ENCODE data around the gene CD79B.
A peak's percentile ranks its signal among the peaks of the same experiment; 100 is the strongest.

Gene CD79B

DNA sequence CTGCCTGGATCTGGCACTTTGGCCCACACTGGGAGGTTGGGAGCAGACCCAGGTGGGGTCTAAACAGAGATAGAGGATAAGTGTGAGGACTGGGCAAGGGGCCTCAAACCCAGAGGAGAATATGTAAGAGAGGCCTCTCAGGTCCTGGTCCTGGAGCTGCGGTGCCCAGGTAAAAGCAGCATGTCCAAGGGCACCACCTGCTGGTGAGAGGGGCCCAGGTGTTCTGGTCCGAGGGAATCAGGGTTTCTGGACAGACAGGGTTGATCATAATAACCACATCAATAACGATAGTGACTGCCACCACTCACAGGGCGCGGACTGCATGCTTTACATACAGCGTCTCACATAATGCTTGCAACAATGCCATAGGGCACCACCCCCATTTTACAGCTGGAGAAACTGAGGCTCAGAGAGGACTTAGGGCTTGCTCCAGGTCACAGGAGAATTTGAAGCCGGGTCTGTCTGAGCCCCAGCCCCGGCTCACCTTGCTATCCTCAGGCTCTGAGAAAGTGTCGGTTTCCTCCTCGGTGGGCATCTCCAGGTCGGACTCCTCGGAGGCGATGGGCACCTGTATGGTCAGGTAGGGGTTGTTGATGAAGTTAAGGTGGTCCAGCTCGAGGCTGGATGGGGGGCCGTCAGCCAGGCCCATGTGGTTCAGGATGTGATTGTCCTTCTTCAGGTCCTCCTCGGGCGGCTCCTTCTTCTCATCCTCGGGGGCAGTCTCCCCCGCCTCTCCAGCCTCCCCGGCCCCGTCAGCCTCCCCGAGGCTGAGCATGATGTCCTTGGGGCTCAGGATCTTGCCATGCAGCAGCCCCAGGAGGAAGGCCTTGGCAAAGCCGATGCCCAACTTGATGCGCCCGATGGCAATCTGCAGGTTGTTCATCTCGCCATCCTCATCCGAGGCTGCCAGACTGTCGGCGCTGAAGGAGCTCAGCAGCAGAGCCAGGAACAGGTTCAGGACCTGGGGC lies 19.1 kb upstream of the CD79B start:
- no peak for DNase-seq

GRCh38 chr17:63949576-63950250 lies 17.6 kb upstream of the CD79B start:
- DNase-seq, result no peak

- no peak for DNase-seq
Observed at GRCh38 chr17:63948521-63948920, 16.4 kb upstream of the CD79B start.

GRCh38 chr17:63947711-63948330 lies 15.7 kb upstream of the CD79B start:
- DNase-seq, result no peak

- DNase-seq, result peak; percentile 35
Observed at GRCh38 chr17:63946440-63947363, 14.6 kb upstream of the CD79B start.

- DNase-seq, result no peak
Observed at GRCh38 chr17:63945784-63946439, 13.8 kb upstream of the CD79B start.

GRCh38 chr17:63944736-63945499 lies 12.8 kb upstream of the CD79B start:
- DNase-seq, result no peak

- no peak for DNase-seq
Observed at GRCh38 chr17:63943745-63944144, 11.6 kb upstream of the CD79B start.

DNA sequence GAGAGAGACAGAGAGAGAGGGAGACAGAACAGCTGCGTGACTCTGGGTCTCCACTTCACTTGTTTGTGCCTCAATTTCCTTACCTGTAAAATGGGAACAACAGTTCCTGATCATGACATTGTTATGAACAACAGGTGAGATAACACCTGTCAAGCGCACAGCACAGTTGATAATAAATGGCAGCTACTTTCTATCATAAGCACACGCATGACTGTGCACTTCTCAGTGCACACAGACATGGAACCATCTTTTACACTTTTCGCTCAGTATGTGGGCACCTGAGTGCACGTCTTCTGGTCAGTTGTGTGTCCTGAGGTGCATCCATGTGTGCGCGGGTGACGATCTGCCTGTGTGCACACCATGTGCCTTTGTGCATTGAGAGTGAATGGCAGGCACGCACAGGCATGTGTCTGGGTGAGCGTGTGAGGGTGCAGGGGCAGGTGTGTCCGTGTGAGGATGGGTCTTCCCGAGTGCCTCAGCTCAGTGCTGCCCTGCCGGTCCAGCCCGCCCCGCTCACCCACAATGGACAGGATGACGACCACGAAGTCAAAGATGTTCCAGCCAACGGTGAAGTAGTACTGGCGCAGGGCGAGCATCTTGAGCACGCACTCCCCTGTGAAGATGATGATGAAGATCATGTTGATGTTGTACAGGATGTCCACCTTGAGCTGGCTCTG lies 10.3 kb upstream of the CD79B start:
- DNase-seq, result no peak

GRCh38 chr17:63941751-63942150 lies 9.6 kb upstream of the CD79B start:
- no peak for DNase-seq

- DNase-seq, result no peak
Observed at GRCh38 chr17:63941162-63941561, 9.0 kb upstream of the CD79B start.

GRCh38 chr17:63940584-63940983 lies 8.5 kb upstream of the CD79B start:
- DNase-seq, result no peak

- DNase-seq, result no peak
Observed at GRCh38 chr17:63939884-63940283, 7.8 kb upstream of the CD79B start.

DNA sequence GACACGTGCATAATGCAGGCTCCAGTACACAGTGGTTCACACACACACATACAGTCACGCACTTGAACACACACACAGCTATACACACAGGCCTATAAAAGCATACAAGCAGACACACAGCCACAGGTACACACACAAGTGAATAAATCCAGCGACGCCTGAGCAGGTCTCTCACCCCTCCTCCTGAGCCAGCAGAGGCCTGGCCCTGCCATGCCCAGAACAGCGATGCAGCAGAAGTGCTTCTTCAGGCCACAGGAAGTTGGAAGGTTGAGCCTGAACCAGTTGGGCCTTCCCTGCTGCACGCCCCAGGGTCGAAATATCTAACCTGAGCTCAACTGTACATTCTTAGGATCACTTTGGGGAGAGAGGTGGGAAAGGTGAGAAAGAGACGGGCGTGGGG lies 7.3 kb upstream of the CD79B start:
- DNase-seq, result no peak

DNA sequence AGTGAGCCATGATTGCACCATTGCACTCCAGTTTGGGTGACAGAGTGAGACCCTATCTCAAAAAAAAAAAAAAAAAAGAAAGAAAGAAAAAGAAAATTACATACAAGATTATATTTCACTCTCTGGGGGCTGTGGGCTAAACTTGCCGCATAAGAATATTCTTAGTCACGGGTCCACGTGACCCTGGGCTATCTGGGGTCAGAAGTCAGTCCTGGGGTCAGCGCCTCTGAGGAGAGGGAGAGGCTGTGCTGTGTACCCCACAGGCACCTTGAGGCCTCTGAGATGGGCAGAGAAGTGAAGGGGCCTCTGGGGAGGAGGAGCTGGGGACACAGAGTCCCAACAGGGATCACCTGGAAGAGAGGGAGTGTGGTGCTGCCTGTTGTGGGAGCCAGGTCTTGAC lies 5.8 kb upstream of the CD79B start:
- DNase-seq, result no peak

DNA sequence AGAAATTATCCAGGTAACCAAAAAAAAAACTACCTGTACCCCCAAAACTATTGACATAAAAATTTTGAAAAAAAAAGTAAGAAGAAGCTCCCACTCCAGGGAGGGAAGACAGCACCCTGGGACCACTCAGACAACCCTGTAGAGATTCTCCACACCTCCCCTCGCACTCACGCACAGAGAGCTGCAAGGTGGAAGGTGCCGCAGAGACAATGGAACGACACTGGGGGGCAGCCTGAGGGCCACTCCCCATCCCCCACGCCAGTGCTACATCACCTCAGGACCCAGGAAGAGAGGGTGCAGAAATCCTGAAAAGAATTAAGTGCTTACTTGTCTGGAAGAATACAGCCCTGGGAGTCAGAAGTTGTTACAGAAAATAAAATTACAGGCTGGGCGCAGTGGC lies 5.2 kb upstream of the CD79B start:
- no peak for DNase-seq

DNA sequence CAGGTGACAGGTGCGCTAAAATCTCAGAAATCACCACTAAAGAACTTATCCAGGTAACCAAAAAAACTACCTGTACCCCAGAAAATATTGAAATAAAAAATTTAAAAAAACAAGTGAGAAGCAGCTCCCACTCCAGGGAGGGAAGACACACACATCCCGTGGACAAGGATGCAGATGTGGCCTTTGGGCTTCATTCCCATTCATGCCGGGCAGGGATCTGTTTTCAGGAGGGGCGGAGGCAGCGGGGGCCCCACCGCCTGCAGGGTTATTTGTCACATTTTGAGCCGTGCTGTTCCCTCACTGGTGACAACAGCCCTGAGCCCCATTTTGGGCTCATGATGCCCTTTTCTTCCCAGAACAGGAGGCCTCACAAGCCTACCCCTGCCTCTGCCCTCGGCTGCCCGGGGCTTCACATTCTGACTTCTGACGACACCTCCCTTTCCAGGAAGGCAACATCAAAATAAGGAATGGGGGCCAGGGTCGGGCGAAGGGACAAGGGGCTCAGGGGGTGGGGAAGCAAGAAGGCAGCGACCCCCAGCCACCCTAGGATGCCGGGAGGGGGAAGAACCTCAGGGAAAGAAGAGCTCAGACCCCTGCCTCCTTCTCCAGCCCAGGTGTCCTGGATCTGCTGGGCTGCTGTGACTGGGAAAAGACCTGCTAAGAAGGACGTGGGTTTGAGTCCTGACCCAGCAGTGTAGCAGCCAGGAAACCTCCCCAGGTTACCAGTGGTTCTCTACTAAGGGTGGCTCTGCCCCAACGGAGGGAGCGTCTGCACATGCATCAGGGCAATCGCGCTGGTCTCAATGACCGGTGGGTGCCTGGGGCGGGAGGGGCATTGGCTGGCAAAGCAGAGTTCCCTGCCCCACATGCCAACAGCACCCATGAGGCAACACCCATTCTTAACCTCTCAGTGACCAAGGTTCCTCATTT lies 2.3 kb upstream of the CD79B start:
- DNase-seq, result no peak

DNA sequence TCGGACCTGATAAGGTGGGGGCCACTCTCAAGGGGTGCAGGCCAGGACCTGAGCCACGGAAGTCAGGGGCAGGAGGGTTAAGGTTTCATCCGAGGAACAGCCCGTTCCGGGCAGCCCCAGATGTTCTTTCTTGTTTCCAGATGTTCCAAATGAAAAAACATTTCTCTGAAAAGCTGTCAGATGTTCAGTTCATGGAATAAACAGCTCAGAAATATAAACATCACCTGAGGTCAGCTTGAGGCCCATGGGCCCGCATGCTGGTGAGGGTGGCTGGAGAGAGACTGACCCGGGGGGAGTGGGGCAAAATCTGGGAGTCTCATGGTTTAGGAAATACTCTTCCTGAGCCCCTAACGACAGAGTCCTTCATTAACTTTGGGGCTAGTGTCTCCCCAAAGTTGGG lies 1.5 kb upstream of the CD79B start:
- no peak for DNase-seq

- no peak for DNase-seq
Observed at GRCh38 chr17:63932721-63933120, 590 bp upstream of the CD79B start.

Measured in activated CD4-positive, alpha-beta T cell treated with anti-CD3 and anti-CD28 coated beads for 1 hour (primary cell).